ENCODE results near the gene IL12RB2.
"Not testable (repeated sequence)": the region's sequence is repeated elsewhere in the genome, so short reads cannot be mapped to it uniquely, and the experiment has no call there.

Gene IL12RB2

DNA sequence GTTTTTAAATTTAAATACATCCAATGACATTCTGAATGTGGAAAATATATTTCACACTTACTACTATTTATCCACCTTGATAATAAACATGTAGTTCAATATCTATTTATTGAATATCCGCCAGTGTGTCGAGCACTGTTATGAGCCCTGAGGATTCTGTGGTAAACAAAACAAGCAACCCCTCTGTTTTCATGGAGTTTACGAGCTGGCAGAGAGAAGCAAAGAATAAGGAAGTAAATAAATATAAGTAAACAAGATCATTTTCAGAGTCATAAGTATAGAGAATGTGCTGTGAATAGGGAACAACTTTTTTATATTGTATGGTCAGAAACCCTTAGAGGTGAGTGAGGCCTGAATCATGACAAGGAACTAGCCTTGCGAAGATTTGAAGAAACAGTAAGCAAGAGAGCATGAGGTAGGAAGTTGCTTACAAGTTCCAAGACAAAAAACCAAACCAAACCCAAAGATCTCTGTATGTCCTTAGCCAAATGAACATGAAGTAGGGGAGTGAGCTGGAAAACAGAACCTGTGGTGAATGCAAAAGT, 128.9 kb downstream of the IL12RB2 start:
- DNase-seq, result no peak

DNA sequence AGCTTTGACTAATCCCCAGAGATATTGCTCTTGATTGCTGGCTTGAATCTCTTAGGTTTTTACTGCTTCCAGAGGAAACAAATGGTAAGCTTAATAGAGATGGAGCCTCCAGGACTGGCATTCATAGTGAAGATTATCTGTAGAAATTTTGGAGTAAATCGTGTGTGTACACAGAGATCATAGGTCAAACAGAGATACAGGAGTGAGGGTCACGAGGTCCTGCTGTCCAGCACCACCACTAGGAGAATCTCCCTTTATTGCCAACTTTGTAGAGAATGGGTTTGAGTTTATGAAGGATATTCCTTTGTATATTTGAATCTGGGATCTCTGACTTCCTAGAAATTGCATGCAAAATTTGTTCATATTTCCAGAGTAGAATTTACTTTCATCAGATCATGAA, 130.3 kb downstream of the IL12RB2 start:
- no peak for DNase-seq

DNA sequence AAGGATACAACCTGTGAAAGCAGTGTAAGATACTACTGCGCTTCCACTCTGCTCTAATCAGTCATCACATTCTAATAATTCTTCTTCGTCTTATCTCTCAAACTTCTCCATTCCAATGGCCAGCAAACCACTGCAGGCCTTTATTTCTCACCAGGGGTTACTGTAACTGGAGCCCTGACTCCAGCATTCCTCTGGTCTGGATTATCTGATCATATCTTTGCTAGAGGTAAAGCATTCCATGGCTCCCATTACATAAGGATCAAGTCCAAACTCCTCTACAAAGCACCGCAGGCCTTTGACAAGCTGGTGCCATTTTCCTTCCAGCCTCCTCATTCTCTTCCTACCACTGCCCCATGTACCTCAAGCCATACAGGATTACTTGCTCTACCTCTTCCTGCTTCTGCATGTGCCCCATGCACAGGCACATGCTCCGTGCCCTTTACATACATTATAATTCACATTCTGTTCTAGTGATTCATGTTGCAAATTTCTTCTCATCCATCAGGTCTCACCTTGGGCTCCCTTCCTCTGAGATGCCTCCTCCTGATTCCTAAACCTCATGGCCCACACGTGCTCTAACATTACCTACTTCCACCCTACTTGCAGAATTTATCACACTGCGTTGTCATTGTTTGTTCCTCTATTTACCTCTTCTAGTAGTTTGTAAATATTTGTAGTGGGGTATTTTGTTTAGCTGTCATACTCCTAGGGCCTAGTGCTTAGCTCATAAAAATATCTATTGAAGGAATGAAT, 131.8 kb downstream of the IL12RB2 start:
- no peak for DNase-seq

DNA sequence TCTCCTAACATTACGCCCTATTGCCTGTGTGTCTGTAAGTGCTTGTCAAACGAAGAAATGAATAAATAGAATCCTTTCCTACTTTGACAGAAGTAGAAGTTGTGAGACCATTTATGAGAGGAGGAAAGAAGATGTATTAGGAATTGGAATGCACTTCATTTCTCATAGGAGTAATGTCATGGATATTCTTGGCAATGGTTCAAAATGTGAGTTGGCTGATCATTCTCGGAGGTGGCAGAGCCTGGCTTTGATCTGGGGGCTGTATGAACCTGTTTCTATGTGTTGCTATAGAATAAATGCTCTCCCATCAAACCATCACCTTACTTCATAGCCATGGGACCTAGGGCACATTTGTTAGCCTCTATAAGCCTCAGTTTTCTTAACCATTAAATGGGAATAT, 132.7 kb downstream of the IL12RB2 start:
- no peak for DNase-seq

DNA sequence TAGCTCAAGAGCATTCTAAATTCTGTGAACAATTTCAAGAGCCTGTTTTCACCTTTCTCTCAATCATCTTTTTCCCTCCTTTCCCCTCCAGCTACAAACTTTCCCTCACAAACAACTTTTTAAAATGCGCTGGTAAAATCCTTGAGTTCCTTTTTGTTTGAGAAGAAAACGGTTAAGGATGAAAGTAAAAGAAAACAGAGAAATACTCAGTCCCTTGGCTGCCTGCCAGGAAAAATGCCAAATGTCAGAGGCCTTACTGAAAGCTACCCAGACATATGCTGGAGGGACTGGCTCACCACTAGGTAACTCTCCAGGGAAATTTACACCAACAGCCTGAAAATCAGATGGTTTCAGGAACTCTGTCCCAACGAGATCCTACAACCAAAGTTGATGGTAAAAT, 133.5 kb downstream of the IL12RB2 start:
- no peak for DNase-seq

DNA sequence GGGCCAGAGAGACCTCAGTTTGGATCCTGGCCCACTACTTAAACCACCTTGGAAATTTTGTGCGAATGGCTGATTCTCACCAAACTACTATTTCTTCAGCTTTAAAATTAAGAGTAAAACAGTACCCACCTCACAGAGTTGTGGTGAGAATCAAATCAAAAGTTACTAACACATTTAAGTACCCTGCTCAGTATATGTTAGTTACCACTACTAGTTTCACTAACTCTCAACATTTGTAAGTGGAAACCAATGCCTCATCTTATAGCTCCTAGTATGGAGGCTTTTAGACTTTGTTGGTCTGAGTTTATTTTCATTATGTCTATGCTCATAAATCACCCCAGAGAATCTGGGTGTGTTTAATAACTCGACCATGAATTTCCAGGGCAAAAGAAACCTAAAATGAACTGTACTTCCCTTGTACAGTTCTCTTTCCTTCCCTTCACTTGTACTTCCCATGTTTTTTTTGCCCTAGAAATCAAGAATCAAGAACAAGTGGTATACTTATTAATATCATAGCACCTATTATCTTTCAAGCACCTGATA, 134.1 kb downstream of the IL12RB2 start:
- no peak for DNase-seq

DNA sequence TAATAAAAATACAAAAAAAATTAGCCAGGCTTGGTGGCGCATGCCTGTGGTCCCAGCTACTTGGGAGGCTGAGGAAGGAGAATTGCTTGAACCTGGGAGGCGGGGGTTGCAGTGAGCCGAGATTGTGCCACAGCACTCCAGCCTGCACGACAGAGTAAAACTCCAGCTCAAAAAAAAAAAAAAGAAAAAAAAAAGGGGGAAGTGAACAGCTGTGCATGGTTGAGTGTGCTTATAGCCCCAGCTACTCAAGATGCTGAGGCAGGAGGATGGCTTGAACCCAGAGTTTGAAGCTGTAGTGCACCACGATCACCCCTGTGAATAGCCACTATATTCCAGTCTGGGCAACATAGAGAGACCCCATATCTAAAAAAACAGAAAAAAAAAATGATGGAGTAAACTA, 138.3 kb downstream of the IL12RB2 start:
- DNase-seq, result not testable (repeated sequence)
